ENCODE measurements around the gene RXRA. TPM values are rescaled to one million over a fixed set of nuclear protein-coding genes. Genes with fewer than 3 reads are reported as not detected.

The RXRA gene
- polyA plus RNA-seq, 1 donor from 2014 or later, result 0.80 TPM

DNA sequence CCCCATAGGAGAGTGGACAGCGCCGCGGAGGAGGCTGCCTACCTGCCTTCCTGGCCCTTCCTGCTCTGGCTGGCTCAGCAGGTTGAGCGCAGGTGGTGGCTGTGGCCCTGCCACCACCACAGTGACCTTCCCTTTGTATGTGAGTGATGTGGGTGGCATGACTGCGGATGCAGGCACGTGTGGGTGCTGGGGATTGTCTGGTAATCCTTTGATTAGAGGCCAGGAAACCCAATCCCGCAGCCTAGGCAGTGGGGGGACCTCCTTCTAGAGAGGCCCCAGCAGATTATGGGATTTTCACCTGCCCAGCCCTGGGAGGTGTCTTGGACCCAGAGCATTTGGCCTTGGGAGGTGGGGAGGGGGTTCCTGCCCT, 16.5 kb downstream of the RXRA start:
- no peaks in the 10 kb centered on the region for H3K36me3 Mint-ChIP-seq
- no peak overlapping the region for H3K27ac Mint-ChIP-seq
- H3K4me1 Mint-ChIP-seq, result peaks cover 0 to 2% (median 0%) of the 10 kb centered on the region in 3 donors
- peaks cover 11% of the 10 kb centered on the region for H3K27me3 Mint-ChIP-seq
- no peaks in the 10 kb centered on the region for H3K9me3 Mint-ChIP-seq
- H3K4me3 Mint-ChIP-seq, result peak overlapping the region in 1 of 4 donors; percentile 25

DNA sequence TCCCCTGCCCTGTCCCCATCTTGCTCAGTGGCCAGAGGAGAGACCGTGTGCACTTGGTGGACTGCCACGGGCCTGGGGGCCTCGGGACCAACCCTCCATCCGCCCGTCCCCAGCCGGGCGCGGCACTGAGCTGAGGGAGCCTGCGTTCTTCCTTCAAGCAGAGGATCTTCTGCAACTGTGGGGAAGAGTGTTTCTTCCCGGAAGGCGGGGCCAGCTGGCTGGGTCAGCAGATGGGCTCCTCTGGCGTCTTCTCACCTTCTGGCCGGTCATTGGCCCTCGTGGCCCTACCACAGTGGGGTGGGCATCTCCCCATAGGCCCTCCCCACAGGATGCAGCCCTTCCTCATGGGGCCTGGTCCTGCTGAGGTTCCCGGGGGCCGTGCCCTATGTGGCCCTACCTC, 17.4 kb downstream of the RXRA start:
- Mint-ChIP-seq H3K4me1 (peaks cover 0 to 4% (median 2%) of the 10 kb centered on the region in 3 donors), H3K27ac (peak overlapping the region in 1 of 3 donors; percentile 67), H3K4me3 (no peak overlapping the region), H3K9me3 (no peaks in the 10 kb centered on the region), H3K36me3 (no peaks in the 10 kb centered on the region), H3K27me3 (peaks cover 14% of the 10 kb centered on the region)

DNA sequence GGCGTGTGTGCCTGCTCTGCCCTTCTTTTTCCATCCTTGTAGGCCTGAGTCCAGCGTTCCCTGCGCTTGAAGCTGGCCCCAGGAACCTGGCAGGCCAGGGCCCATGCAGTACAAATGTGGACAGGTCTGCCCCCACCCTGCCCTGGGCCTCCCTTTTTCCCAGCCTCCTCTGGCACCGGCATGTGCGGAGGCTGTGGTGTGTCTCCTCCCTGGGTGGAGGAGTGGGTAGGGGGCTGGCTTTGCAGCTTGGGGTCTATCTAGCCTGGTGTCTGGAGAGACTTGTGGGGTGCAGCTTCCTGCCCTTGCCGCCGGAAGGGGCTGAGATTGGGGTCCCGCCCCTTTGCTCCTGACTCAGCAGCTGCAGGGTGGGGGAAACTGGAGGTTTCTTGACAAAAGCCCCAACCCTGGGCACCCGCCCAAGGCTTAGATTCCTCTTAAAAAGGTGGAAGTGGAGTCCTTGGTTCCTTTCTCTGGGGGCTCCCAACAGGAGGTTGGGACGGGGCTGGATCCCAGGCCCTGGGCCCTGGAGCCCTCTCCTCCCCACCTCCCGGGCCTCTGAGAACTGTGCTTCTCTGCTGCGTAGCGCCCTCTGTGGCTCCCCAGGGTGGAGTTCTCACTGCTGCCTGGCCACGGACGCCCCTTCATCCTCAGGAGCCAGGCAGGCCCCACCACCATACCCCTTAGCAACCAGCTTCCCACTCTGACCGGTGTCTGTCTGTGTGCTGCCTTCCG, 18.0 kb downstream of the RXRA start:
- Mint-ChIP-seq H3K27me3 (peaks cover 14% of the 10 kb centered on the region), H3K27ac (peak overlapping the region in 2 of 3 donors; percentile 56 to 67), H3K4me3 (peak overlapping the region in 1 of 4 donors; percentile 37), H3K36me3 (no peaks in the 10 kb centered on the region), H3K4me1 (peaks cover 0 to 4% (median 2%) of the 10 kb centered on the region in 3 donors), H3K9me3 (no peaks in the 10 kb centered on the region)

DNA sequence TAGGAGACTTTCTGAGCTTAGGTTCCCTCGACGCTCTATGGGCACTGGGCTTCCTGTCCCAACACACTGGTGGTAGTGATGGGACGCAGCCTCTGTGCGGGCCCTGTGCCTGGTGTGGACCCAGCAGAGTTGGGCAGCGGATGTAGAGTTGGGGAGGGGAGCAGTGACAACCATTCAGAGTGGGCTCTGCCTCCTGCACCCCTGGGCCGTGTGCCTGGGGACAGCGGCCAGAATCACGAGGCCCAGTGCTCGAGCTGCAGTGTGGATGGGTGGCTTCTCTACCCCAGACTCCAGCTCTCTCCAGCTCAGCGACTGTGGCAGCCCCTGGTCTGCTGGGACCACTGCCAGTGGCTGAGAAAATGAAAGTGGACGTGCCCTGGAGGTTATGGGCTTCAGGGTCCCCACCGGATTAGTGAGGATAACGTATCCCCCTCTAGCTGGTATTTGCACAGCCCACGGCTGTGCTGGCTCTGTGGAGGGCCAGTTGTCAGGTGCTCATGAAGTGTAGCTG, 18.6 kb downstream of the RXRA start:
- Mint-ChIP-seq H3K4me1 (peaks cover 0 to 4% (median 2%) of the 10 kb centered on the region in 3 donors), H3K27ac (peak overlapping the region in 1 of 3 donors; percentile 56), H3K27me3 (peaks cover 14% of the 10 kb centered on the region), H3K9me3 (no peaks in the 10 kb centered on the region), H3K4me3 (peak overlapping the region in 1 of 4 donors; percentile 37), H3K36me3 (no peaks in the 10 kb centered on the region)

DNA sequence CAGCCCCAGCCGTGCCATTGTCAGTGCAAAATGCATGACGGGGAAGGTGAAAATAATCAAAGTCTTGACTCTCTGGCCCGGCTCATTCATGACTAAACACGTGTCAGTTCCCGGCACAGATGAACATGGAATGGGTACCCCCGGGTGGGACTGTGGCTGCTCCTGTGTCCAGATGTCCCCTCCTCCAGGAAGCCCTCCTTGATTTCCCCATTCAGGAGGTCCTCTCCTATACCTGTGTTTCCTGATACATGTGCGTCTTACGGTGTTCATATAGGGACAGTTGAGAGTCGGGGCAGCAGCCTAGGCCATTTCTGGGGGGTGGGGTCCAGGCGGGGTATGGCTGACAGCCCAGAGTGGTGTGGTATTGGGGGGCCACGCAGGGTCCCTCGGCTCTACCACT, 19.5 kb downstream of the RXRA start:
- no peaks in the 10 kb centered on the region for H3K9me3 Mint-ChIP-seq
- peaks cover 0 to 4% (median 2%) of the 10 kb centered on the region in 3 donors for H3K4me1 Mint-ChIP-seq
- no peaks in the 10 kb centered on the region for H3K36me3 Mint-ChIP-seq
- no peak overlapping the region for H3K27ac Mint-ChIP-seq
- peaks cover 14% of the 10 kb centered on the region for H3K27me3 Mint-ChIP-seq
- H3K4me3 Mint-ChIP-seq, result no peak overlapping the region

DNA sequence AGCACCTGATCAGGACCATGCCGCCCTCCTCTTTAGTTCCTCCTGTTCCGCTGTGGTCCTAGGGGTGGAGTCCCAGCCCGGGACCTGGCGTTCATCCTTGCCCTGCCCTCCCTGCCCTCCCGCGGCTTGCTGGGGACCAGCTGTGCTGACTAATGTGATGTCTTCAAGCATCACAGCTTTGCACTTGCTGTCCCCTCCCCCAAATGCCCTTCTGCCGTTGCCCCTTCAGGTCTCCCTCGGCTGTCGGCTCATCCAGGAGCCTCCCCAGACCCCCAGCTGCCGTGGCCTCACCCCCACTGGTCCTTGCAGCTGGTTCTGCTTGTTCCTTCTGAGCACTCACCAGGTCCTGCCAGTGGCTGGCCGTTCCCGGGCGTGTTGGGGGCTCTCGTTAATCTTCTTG, 19.9 kb downstream of the RXRA start:
- Mint-ChIP-seq H3K27ac (no peak overlapping the region), H3K36me3 (no peaks in the 10 kb centered on the region), H3K4me1 (peaks cover 0 to 4% (median 2%) of the 10 kb centered on the region in 3 donors), H3K4me3 (no peak overlapping the region), H3K9me3 (no peaks in the 10 kb centered on the region), H3K27me3 (peaks cover 14% of the 10 kb centered on the region)

DNA sequence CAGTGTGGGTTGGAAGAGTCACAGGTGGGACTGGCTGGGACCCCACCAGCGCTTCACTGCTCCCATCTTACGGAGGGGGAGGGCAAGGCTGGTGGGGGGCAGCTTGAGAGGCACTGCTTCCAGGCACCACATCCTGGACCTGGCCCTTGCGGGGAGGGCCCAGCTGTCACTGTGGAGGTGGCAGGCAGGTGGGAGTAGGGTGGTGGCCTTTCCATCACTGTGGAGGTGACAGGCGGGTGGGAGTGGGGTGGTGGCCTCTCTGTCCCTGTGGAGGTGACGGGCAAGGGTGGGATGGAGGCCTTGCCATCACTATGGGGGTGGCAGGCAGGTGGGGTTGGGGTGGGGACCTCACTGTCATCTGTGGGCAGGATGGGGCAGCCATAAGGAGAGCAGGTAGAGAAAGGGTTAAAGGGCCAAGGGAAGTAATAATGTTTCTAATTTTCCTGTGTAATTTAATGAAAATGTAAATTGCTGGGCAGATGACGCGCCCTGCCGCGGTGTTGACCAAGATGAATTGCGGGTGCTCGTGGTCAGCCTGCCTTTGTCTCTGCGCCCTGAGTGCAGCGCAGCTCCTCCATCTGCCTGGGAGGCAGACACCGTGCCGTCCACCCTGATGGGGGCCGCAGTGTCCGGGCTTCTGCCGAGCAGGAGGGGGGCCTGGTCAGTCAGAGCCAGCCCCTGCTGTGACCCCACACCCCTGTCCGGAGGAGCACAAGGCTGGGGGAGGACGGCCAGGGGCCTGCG, 20.8 kb downstream of the RXRA start:
- Mint-ChIP-seq H3K36me3 (no peaks in the 10 kb centered on the region), H3K9me3 (no peaks in the 10 kb centered on the region), H3K27me3 (peaks cover 14% of the 10 kb centered on the region), H3K4me1 (peaks cover 0 to 4% (median 2%) of the 10 kb centered on the region in 3 donors), H3K4me3 (no peak overlapping the region), H3K27ac (no peak overlapping the region)

DNA sequence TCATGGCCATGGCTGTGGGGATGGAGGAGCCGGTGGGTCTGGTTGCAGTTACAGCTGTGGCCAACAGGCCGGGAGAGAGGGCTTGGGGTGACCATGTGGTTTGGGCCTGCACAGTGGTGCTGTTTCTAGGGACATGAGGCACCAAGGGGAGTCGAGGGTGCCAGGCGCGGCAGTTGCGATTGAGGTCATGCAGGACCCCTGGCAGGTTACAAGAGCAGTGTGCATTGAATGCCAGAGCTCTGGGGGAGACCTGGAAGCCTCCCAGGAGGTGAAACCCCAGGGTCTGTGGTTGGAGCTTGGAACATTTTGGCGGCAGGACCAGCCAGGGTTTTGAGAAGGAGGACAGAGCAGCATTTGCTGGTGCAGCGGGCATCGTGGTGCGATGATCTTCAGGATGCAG, 21.7 kb downstream of the RXRA start:
- Mint-ChIP-seq H3K27ac (no peak overlapping the region), H3K27me3 (peaks cover 14% of the 10 kb centered on the region), H3K4me1 (peaks cover 0 to 4% (median 2%) of the 10 kb centered on the region in 3 donors), H3K36me3 (no peaks in the 10 kb centered on the region), H3K9me3 (no peaks in the 10 kb centered on the region), H3K4me3 (no peak overlapping the region)

DNA sequence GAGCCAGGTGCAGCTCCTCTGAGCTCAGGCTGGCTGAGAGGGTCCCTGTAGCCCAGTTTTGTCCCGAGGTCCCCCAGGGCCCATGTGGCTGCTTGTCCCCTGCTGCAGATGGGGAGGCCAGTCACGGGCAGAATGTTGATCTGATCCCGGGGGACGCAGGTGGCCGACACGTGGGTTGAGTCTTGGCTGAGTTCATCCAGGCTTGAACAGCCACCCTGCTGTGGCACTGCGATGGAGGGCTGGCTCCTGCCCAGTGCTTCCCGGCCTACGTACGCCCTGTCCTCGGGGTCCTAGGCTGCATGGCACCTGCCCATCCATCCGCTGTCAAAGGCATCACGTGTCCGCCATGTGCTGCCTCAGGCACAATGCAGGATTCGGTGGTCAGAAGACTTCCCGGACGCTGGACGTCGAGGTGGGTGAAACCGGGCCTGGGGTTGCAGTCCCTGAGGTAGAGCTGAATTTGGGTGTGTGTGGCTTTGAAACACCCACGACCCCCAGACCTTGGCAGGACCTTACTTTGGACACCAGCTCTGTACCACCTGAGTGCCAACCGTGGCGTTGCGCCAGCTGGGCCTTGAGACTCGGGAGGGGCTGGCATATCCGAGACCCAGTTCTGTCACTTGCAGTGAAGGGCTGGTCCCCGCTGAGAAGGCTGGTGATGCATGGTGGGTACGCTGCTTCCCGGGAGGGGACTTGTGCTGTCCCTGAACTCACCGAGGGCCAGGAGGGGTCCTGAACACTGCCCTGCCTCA, 22.3 kb downstream of the RXRA start:
- peaks cover 0 to 4% (median 2%) of the 10 kb centered on the region in 3 donors for H3K4me1 Mint-ChIP-seq
- H3K9me3 Mint-ChIP-seq, result no peaks in the 10 kb centered on the region
- no peak overlapping the region for H3K4me3 Mint-ChIP-seq
- no peaks in the 10 kb centered on the region for H3K36me3 Mint-ChIP-seq
- peaks cover 9% of the 10 kb centered on the region for H3K27me3 Mint-ChIP-seq
- no peak overlapping the region for H3K27ac Mint-ChIP-seq

DNA sequence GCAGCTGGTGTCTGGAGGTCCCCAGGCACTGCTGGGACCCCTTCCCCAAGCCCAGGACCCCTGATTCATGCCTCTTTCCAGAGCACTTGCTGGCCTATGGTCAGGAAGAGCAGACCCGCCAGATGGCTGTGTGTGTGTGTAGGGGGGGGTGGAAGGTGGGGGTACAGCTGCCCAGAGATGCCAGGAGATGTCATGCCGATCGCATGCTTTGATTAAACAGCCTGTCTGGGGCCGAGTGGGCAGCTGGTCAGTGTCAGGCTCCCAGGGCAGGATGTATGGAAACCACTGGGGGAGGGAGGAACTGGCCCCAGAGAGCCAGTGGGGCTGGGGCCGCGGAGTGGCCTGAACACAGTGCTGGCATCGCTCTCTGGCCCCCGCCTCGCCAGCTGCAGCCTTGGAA, 23.7 kb downstream of the RXRA start:
- Mint-ChIP-seq H3K36me3 (no peaks in the 10 kb centered on the region), H3K9me3 (no peaks in the 10 kb centered on the region), H3K27me3 (peaks cover 3% of the 10 kb centered on the region), H3K4me3 (no peak overlapping the region), H3K4me1 (peaks cover 0 to 4% (median 0%) of the 10 kb centered on the region in 3 donors), H3K27ac (no peak overlapping the region)

DNA sequence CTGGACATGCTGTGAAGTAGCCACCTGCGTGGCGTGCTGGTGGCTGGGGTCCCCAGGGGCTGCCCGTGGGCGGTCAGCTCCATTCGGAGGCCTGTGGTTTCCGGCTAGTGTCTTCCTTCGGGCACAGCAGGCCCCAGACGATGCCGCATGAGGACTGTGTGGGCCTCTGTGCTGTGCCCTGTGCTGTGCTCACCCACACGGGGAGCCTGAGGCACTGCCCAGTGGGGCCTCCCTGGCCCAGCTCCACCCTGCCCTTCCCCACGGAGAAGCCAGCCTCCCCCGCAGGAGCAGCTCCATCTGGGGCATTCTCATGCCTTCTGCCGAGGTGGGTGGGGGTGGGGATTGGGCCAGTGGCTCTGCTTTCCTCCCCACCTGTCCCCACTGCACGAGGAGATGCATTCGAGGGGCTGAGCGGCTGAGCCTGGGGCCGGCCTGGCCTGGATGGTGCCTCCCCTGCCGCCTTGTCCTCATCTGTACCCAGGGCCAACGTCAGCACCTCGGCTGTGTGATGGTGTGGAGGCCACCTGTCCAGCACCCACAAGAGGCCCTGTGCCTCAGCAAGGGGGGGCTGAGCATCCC, 24.2 kb downstream of the RXRA start:
- Mint-ChIP-seq H3K9me3 (no peaks in the 10 kb centered on the region), H3K27ac (no peak overlapping the region), H3K27me3 (peaks cover 3% of the 10 kb centered on the region), H3K36me3 (no peaks in the 10 kb centered on the region), H3K4me3 (no peak overlapping the region), H3K4me1 (peaks cover 0 to 4% (median 0%) of the 10 kb centered on the region in 3 donors)

DNA sequence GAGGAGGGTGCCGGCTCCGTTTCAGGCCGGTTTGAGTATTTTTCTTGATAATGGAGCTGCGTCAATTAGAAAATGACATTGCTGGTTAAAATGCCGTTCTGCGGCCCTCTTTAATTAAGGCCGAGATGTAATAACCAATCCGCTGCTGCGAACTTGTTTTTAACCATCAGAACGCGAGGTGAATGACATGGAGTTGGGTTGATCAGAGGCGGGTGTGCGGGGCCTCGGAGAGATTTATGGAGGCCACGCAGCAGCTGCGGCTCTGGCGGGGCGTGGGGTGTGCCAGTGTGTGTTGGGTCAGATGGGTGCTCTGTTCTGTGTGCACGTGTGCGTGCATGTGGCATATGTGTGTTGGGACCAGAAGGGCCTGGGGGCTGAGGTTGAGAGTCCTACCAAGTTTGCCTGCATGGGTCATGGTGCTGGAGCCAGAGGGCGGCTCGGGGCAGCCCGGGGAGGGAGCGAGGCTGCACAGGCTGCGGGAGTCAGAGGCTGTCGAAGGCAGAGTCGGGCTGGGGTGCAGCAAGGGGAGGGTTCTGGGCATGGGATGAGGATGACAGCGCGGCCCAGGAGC, 25.4 kb downstream of the RXRA start:
- H3K4me3 Mint-ChIP-seq, result peak overlapping the region in 1 of 4 donors; percentile 47
- no peaks in the 10 kb centered on the region for H3K9me3 Mint-ChIP-seq
- H3K27ac Mint-ChIP-seq, result no peak overlapping the region
- peaks cover 0 to 4% (median 0%) of the 10 kb centered on the region in 3 donors for H3K4me1 Mint-ChIP-seq
- H3K27me3 Mint-ChIP-seq, result peaks cover 3% of the 10 kb centered on the region
- H3K36me3 Mint-ChIP-seq, result no peaks in the 10 kb centered on the region

DNA sequence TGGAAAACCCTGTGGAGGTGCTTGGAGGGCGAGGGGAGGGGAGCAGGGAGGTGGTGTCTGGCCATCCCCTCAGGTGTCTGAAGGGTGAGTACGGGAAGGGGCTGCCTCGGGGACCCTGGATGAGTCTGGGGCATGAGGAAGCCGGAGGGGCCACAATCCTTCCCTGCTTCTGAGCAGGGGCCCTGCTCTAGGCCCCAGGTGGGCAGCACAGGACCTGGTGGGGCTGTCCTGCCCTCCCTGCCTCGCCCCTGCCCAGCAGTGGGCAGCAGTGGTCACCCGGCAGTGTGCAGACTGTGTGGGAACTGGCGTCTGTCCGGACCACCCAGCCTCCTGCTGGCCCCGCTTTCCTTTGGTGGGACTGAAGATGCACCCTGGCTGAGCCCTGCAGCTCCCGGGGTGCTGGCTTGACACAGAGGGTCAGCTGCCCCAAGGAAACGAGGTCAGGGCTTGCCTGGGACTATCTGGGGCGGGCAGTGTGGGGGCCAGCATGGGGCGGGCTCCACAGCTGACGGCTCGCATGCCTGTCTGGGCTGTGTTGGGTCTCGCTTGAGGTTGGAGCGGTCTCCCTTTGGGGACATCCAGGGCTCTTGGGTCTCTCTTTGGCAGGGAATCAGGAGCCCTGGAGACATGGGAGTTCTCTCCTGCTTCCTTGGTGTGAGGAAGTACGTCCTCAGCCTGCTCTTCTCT, 26.1 kb downstream of the RXRA start:
- peaks cover 0 to 4% (median 0%) of the 10 kb centered on the region in 3 donors for H3K4me1 Mint-ChIP-seq
- H3K27ac Mint-ChIP-seq, result no peak overlapping the region
- H3K27me3 Mint-ChIP-seq, result peaks cover 3% of the 10 kb centered on the region
- no peak overlapping the region for H3K4me3 Mint-ChIP-seq
- no peaks in the 10 kb centered on the region for H3K9me3 Mint-ChIP-seq
- H3K36me3 Mint-ChIP-seq, result no peaks in the 10 kb centered on the region

DNA sequence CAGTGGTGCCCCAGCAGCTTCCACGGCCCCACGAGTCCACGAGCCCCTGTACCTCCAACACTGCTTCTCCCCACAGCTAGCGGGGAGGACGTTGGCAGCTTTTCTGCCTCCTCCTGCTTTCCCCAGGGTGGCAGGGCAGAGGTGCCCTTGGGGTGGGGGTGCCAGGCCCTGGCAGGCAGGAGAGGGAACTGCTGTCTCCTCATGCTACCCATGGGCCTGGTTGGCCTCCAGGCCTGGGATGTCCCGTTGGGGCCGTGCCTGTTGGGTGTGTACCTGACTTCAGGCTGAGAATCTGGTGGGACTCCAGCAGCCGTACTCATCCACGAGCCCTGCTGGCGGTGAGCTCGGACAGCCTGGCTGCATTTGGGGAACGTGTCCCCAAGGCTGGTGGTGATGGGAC, 27.3 kb downstream of the RXRA start:
- no peaks in the 10 kb centered on the region for H3K4me1 Mint-ChIP-seq
- H3K4me3 Mint-ChIP-seq, result no peak overlapping the region
- no peaks in the 10 kb centered on the region for H3K36me3 Mint-ChIP-seq
- no peaks in the 10 kb centered on the region for H3K9me3 Mint-ChIP-seq
- H3K27me3 Mint-ChIP-seq, result no peaks in the 10 kb centered on the region
- H3K27ac Mint-ChIP-seq, result no peak overlapping the region

All from IgD-negative memory B cell (primary cell).